DMS53 (cell line): ENCODE results near the gene SEC62.
"Not testable (repeated sequence)": the region's sequence is repeated elsewhere in the genome, so short reads cannot be mapped to it uniquely, and the experiment has no call there.

Experiments
- DNase-seq: peaks from one replicate; lab custom pipeline; 2025; lab: John Stamatoyannopoulos, UW

SEC62 gene

DNA sequence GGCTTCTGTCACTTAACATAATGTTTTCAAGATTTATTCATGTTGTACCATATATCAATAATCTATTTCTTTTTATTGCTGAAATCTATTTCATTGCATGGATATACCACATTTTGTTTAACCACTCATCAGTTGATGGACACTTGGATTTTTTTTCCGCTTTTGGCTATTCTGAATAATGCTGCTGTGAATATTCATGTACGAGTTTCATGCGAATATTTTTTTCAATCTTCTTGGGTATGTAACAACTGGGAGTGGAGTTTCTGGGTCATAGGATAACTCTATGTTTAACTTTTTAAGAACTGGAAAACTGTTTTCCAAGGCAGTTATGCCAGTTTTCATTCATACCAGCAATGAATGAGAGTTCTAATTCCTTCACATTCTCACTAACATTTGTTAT lies 49.5 kb downstream of the SEC62 start:
- no peak for DNase-seq

DNA sequence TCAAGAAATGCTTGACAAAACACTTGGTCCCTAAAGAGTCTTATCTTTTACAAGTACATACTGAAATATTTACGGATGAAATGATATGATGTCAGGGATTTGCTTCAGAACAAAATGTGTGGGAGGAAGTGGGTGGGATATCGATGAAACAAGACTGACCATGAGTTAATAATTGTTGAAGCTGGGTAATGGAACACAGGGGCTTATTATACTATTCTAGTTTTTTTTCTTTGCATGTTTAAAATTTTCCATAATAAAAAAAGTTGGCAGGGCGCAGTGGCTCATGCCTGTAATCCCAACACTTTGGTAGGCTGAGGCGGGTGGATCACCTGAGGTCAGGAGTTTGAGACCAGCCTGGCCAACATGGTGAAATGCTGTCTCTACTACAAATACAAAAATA lies 52.7 kb downstream of the SEC62 start:
- not testable (repeated sequence) for DNase-seq

DNA sequence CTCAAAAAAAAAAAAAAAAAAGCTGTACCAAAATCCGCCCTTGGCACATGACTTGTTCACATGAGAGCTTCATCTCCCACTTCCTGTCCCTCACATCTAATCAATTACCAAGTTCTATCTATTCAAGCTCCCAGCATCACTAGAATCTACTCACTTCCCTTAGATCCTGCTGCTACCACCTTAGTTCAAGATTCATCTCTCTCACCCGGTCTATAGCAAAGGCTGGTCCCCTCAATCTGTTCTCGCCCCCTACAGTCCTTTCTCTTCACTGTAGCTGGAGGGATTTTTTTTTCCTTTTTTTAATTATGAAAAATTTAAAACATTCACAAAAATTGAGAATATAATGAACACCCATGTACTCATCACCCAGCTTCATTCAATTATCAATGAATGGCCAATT lies 54.5 kb downstream of the SEC62 start:
- no peak for DNase-seq

DNA sequence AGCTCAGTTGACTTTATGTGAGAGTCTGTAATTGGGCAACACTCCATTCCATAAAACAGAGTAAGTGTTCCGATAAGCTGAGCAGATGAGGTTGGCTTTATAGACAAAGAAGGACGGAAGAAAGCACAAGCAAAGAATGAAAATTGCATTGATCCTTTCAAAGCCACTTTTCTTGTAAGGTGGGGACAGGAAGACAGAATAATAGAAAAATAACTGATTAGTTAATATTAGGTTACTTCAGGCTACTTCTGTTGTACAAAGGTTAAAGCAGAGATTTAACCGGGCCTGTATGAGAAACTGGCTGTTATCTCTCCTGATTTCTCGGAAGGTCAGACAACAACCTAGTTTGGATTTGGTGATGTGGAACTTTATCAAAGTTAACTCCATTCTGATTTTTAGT lies 55.7 kb downstream of the SEC62 start:
- DNase-seq, result no peak

DNA sequence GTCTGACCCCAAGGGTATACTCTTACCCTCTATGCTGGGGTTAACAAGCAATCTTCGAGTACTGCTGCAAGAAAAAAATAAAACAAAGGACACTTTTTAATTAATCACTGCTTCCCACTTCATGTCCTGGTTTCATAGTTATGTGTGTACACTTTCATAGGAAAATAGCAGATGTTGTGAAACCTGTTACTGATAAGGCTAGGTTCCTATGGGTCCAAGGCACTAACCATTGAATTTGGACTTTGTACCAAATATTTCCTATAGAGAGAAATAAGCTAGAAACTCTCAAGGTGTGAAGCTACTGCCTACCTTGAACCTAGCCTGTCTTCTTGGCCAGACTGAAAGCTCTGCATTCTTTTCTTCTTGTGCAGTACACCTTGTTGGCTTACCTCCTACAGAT lies 56.6 kb downstream of the SEC62 start:
- DNase-seq, result no peak

DNA sequence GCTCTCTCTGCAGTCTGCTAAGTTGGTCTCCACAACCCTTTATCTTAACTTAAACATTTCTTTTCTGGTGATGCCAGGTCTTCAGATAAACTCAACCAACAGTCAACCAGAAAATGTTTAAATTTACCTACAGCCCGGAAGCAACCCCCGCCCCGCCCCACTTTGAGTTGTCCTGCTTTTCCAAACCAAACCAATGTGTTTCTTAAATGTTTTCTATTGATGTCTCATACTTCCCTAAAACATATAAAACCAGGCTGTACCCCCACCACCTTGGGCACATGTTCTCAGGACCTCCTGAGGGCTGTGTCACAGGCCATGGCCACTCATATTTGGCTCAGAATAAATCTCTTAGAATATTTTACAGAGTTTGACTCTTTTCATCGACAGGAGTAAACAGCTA lies 58.0 kb downstream of the SEC62 start:
- DNase-seq, result no peak

DNA sequence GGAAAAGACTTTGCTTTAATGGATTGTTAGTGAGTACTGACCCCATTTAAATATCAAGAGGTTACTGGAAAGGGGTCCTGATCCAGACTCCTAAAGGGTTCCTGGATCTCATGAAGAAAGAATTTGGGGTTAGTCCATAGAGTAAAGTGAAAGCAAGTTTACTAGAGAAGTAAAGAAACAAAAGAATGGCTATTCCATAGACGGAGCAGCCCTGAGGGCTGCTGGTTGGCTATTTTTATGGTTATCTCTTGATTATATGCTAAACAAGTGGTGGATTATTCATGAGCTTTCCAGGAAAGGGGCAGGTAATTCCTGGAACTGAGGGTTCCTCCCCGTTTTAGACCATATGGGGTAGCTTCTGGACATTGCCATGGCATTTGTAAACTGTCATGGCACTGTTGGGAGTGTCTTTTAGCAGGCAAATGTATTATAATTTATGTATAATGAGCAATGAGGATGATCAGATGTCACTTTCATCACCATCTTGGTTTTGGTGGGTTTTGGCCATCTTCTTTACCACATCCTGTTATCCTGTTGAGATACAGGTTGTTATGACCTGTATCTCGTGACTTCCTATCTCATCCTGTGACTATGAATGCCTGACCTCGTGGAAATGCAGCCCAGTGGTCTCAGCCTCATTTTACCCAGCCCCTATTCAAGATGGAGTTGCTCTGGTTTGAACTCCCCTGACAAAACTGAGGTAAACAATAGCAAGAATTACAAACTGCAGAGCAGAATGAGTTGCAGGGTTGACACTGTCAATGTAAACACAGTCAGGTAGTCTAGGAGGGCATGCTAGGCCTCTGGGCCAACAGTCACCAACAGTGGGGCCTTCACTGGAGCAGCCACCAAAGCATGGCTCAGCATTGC lies 60.9 kb downstream of the SEC62 start:
- no peak for DNase-seq

DNA sequence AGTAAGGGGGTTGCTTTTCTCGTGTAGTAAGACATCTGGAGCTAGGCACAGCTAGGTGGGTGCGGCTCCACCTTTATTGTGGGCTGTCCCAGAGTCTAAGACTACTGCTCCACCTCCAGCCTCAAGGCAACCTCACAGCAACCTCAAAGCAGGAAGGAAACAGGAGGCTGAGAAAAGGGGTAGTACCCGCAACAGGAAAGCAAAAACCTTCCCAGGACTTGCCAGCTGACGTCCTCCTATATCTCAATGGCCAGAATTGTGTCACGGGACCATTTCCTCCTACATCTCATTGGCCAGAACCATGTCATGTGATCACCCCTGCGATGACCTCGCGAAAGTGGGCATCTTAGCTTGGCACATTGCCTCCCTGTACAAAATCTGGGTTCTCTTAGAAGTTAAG lies 66.9 kb downstream of the SEC62 start:
- no peak for DNase-seq

DNA sequence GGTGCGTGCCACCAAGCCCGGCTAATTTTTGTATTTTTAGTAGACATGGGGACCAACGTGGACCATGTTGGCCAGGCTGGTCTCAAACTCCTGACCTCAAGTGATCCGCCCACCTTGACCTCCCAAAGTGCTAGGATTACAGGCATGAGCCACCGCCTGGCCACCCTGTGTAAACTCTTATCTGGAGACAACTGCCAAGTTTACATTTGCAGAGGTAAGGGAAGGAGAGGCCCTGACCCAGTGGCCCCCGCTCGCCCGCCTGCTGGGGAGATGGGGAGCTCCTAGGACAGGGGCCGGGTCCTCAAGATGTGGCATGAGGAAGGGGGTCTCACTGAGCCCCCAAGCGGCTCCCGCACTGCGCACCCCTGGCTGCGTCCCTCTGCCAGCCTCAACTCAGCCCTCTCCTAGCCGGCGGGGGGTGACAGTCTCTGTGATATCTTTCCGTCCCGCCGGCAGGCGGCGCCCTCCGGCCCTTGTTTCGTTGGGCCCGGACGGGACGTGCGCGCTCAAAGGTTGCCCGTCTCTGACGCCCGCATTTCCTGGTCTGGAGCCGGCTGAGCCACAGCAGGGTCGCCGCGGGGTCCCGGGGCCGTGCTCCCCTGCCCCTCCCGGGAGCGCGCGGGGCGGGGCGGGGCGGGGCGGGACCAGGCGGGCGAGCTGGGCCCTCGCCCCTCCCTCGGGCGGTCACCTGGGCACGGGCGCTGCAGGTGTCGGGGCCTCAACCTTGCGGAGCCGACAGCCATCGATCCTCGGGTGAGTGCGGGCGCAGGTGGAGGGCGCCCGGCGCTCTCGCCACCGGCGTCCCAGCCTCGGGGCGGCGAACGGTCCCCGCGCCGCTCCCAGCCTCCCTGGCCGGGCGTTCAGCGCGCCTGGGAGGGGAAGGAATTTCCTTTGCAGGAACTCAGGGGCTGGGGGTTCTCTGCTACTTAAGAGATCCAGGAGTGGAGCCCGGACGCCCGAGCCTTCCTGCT lies 71.1 kb downstream of the SEC62 start, which contains the start of gene GPR160:
GPR160 (plus strand) TSS at position 533 of the 971 bp plus-strand sequence. CDS start 45,978 bp downstream, outside the sequence.
- DNase-seq, result peak; percentile 92

DNA sequence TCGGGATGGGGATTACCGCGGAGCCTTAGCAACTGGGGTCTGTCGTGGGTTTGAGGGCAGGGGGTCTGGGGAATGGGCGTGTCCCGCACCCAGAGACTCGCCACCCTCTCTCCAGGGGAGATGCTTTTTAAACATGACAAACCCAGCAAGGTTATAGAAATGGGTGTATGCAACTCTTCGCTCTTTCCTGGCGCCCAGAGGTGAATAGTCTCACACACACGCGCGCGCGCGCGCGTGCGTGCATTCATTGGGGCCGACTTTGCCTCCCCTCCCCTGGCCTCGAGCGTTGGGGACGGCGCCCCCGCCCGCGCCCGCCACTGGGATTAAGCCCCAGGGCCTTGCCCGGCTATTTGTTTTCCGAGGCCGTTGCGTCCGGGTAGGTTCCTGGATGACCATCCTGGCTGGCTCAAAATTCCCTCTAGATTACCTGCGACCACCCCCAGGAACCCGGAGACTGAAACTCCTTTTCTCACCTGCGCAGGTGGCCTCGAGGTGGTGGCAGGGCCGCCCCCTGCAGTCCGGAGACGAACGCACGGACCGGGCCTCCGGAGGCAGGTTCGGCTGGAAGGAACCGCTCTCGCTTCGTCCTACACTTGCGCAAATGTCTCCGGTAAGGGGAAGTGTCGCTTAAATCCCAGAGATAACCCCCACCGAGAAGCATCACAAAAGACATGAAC lies 72.0 kb downstream of the SEC62 start:
- peak; percentile 66 for DNase-seq

DNA sequence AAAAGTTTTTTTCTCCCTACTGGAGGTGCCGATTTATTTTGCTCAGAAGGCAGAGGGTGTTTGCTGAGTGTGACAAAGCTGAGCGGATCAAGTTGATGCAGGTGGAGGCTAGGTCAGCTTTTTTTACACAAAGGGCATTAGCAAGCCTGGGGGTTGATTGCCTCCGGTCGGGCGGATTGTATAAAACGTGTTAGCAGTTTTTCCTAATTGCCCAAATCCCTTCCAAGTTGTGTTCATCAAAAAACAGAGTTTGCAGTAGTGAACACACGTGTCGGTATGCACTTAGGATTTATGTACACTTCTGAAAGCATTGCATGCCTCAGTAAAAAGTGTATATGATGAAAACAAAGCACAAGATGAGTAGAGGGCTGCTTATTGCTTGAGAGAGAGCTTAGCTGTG lies 73.8 kb downstream of the SEC62 start:
- DNase-seq, result no peak

DNA sequence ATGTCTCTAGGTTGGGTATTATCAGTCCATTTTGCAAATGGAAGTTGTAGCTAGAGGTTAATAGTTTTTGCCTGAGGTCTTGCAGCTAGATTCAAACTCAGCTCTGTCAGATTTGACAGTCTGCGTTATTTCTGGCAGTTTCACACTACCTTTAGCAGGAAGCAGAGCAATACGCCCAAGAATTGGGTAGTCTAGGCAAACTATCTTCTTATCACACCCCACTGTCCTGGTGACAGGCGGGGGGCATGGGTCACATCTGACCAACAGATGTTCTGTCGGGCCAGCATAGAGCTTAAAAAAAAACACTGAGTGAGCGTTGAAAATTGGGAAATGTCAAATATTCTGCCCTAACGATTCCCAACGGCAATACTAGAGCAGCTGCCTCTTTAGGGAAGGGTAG lies 76.9 kb downstream of the SEC62 start:
- no peak for DNase-seq

DNA sequence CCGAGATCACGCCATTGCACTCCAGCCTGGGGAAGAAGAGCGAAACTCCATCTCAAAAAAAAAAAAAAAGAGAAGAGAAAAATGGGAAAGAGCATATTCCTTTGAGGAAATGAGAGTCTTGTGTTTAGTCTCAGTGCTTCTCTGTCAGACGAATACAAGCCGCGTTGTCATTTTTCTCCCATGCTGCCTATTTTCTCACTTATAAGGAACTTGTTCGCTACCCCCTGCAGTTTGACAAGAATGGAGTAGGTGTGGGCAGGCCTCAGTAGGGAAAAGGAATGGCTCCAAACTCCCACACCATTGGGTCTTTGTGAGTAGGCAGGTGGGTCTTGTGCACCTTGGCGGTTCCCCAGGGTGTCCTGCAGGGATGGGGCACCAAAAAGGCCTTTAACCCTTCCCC lies 77.7 kb downstream of the SEC62 start:
- DNase-seq, result no peak

DNA sequence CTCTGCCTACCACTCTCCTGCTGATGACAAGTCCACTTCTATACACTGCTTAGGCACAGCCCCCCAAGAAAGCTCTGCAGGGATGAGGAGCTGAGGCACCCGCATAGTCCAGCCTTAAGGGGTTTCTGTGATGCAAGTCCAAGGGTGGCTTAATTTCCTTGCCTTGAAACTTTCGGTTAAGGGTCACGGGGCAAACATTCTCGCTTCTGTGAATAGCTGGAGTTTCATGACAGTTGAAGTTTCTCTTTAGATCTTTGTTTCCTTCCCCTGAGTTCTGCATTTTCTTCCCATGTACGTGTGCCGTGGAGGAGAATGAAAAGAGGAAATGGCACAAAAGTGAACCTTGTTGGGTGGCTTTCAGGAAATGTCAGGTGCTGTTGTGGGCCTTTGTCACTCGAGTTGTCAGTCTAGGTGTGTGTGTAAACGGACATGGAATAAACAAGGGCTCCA lies 78.2 kb downstream of the SEC62 start:
- peak; percentile 6 for DNase-seq

DNA sequence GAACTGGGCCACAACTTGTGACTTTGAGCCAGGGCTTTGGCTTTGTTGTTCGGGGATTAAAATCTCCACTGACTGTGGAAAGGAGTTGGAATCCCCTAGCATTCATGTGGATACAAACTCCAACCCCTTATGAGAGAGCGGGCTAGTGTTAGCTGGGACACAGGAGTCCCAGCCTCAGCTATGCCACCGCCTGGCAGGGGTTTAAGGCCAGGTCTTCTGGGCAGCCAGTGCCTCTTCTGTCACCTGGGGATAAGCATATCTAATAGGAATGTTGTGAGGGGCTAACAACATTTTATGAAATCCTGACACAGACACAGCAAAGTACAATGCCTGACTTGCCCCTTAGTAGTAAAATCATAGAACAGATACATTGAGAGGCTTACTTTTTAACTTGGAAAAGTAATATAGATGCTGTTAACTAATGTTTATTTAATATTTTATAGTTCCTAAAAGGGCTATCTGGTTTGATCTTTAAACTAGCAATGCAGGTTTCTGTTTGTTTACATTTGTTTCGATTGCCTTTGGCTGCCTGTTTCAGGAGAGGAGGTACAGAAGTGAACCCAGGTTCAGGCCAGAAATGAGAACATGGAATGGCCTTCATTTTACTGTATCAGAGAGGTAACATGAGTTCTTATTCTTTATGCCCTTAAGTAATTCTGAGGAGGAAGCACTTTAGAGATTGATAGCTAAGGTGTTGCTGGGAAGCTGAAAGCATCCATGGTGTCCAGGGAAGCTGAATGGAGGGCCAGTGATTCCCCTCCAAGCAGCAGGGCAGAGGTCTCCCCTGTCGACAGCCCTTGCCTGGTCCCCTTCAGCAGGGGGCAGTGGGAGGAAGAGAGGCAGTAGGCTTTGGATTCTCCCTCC lies 79.9 kb downstream of the SEC62 start:
- DNase-seq, result peak; percentile 19

DNA sequence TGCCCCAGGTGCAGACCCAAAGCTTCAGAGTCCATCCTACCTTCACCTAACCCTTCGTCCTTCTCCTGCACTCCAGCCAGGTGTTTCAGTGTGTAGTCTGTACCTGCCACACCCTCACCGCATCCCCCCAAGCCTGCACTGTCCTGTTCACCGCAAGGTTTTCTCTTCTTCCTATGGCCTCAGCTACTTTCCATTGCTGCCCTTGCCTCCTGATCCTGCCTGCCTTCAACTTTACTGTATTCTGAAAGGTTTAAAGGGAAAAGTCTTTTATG lies 80.5 kb downstream of the SEC62 start:
- no peak for DNase-seq
